HepG2 (cell line): ENCODE data around the gene EPHX1.

Experiments used
- CBX2 ChIP-seq, 2 experiments: fragments of 200-600 bp in 1 of 2; sonication (generic); formaldehyde crosslinking in 1 of 2; IDR thresholded peaks; 2 replicates each; pipeline versions ENCODE4 v1.7.0 to v1.8.1; 2018 to 2022; ENCODE audit warnings: low read depth in 2 of 2, low read length in 1 of 2, mild to moderate bottlenecking in 1 of 2, missing genetic modification reagents in 1 of 2
- FOXK2 ChIP-seq: fragments of 450-650 bp; IDR thresholded peaks from 2 replicates; pipeline ENCODE4 v1.6.1; 2016
- NR2F2 ChIP-seq: IDR thresholded peaks from 2 replicates; pipeline ENCODE4 v1.6.1; 2012; ENCODE audit warnings: low read depth, inconsistent platforms, borderline replicate concordance
- TF ChIP-seq, protein P1 (sequence below): sonication (generic); formaldehyde crosslinking; conservative IDR thresholded peaks from 2 replicates; pipeline ENCODE4 v1.4.0; 2020; ENCODE audit warnings: missing genetic modification reagents

DNA sequence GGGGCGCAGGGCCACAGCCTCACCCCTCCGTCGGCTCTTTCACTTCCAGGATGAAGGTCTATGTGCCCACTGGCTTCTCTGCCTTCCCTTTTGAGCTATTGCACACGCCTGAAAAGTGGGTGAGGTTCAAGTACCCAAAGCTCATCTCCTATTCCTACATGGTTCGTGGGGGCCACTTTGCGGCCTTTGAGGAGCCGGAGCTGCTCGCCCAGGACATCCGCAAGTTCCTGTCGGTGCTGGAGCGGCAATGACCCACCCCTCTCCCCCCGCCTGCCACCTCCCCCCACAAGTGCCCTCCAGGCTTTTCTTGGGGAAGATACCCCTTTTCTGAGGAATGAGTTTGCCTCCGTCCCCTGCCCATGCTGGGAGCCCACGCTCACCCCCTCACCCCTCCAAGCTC lies 35.2 kb downstream of the EPHX1 start:
- TF ChIP-seq, protein P1, sequence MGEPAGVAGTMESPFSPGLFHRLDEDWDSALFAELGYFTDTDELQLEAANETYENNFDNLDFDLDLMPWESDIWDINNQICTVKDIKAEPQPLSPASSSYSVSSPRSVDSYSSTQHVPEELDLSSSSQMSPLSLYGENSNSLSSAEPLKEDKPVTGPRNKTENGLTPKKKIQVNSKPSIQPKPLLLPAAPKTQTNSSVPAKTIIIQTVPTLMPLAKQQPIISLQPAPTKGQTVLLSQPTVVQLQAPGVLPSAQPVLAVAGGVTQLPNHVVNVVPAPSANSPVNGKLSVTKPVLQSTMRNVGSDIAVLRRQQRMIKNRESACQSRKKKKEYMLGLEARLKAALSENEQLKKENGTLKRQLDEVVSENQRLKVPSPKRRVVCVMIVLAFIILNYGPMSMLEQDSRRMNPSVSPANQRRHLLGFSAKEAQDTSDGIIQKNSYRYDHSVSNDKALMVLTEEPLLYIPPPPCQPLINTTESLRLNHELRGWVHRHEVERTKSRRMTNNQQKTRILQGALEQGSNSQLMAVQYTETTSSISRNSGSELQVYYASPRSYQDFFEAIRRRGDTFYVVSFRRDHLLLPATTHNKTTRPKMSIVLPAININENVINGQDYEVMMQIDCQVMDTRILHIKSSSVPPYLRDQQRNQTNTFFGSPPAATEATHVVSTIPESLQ (CRISPR knock-in tag): no peak
- TF ChIP-seq CBX2 (IDR thresholded peaks at IDR 0.05; ENCODE audit: low read depth, low read length): no peak
- no peak for TF ChIP-seq CBX2 (CRISPR knock-in tag; IDR thresholded peaks at IDR 0.05; ENCODE audit: low read depth)
- no peak for TF ChIP-seq NR2F2
- no peak for TF ChIP-seq FOXK2
